Esophagus squamous epithelium (tissue), 4 donors: ENCODE results near the gene S100PBP.

ENCODE experiments used
- POLR2A ChIP-seq, 4 donors: fragments of 450-650 bp; IDR thresholded peaks; one replicate each; pipeline ENCODE4 v1.6.1; 2017; ENCODE audit warnings: antibody characterized with exemption in 4 of 4, mild to moderate bottlenecking in 4 of 4, moderate library complexity in 3 of 4
- TF ChIP-seq, protein P1 (sequence below), 6 experiments: fragments of 450-650 bp in 4 of 6; fragments of 200-600 bp in 2 of 6; sonication (generic) in 2 of 6; IDR thresholded peaks; one replicate each; pipeline ENCODE4 v1.5.1; 2016 to 2019; ENCODE audit warnings: antibody characterized with exemption in 6 of 6, mild to moderate bottlenecking in 4 of 6, moderate library complexity in 4 of 6

DNA sequence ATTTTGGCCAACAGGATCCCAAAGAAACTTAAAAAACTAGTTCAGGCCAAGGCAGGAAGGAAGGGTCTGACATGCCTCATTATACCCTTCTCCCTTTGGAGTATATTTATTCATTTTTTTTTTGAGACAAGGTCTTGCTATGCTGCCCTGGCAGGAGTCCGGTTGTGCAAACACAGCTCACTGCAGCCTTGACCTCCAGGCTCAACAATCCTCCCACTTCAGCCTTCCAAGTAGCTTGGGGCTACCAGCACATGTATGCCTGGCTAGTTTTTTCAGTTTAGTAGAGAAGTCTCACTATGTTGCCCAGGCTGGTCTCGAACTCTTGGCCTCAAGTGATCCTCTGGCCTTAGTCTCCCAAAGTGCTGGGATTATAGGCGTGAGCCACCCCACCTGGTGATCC lies 5.5 kb upstream of the S100PBP start:
- TF ChIP-seq, protein P1, sequence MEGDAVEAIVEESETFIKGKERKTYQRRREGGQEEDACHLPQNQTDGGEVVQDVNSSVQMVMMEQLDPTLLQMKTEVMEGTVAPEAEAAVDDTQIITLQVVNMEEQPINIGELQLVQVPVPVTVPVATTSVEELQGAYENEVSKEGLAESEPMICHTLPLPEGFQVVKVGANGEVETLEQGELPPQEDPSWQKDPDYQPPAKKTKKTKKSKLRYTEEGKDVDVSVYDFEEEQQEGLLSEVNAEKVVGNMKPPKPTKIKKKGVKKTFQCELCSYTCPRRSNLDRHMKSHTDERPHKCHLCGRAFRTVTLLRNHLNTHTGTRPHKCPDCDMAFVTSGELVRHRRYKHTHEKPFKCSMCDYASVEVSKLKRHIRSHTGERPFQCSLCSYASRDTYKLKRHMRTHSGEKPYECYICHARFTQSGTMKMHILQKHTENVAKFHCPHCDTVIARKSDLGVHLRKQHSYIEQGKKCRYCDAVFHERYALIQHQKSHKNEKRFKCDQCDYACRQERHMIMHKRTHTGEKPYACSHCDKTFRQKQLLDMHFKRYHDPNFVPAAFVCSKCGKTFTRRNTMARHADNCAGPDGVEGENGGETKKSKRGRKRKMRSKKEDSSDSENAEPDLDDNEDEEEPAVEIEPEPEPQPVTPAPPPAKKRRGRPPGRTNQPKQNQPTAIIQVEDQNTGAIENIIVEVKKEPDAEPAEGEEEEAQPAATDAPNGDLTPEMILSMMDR (IDR thresholded peaks at IDR 0.05), result no peak
- TF ChIP-seq POLR2A (IDR thresholded peaks at IDR 0.05), result no peak
